Liver (tissue), 9 donors: ENCODE data around the gene ARHGAP5. TPM values are rescaled to one million over a fixed set of nuclear protein-coding genes. Genes with fewer than 3 reads are reported as not detected.

Experiments used
- DNase-seq: peaks from one replicate; pipeline ENCODE4 v3.0.0-alpha.2; 2017; ENCODE audit warnings: low spot score
- H3K27ac ChIP-seq, 2 donors: one replicate each; pipeline ENCODE4 v1.7.0; 2013; ENCODE audit warnings: inconsistent platforms in 2 of 2, low read length in 2 of 2, control low read depth in 1 of 2, low read depth in 1 of 2, mild to moderate bottlenecking in 1 of 2
- H3K27me3 ChIP-seq, 4 donors: one replicate each; pipeline versions ENCODE4 v1.6.1 to v1.7.0; 2013; ENCODE audit warnings: low read length in 3 of 4, inconsistent platforms in 1 of 4, mild to moderate bottlenecking in 1 of 4, moderate library complexity in 1 of 4; ENCODE audit not compliant: control insufficient read depth in 4 of 4, insufficient read depth in 4 of 4
- H3K36me3 ChIP-seq, 4 donors: one replicate each; pipeline versions ENCODE4 v1.6.1 to v1.7.0; 2013; ENCODE audit warnings: low read length in 3 of 4, mild to moderate bottlenecking in 3 of 4, low read depth in 1 of 4, moderate library complexity in 1 of 4; ENCODE audit not compliant: control insufficient read depth in 4 of 4, insufficient read depth in 3 of 4
- H3K4me1 ChIP-seq, 4 donors: one replicate each; pipeline versions ENCODE4 v1.6.1 to v1.7.0; 2013; ENCODE audit warnings: low read length in 3 of 4, mild to moderate bottlenecking in 3 of 4, moderate library complexity in 1 of 4; ENCODE audit not compliant: control insufficient read depth in 4 of 4, insufficient read depth in 4 of 4
- H3K4me3 ChIP-seq, 3 donors: one replicate each; pipeline versions ENCODE4 v1.6.1 to v1.7.0; 2013; ENCODE audit warnings: low read length in 3 of 3, control low read depth in 1 of 3, low read depth in 1 of 3, mild to moderate bottlenecking in 1 of 3
- H3K9ac ChIP-seq, 2 donors: one replicate each; pipeline ENCODE4 v1.7.0; 2013; ENCODE audit warnings: low read length in 2 of 2, mild to moderate bottlenecking in 2 of 2, moderate library complexity in 2 of 2, control low read depth in 1 of 2, low read depth in 1 of 2
- H3K9me3 ChIP-seq, 4 donors: one replicate each; pipeline versions ENCODE4 v1.6.1 to v1.7.0; 2013; ENCODE audit warnings: low read length in 3 of 4; ENCODE audit not compliant: control insufficient read depth in 4 of 4
- ATF3 ChIP-seq: IDR thresholded peaks from 2 replicates; pipeline ENCODE4 v1.6.1; 2016; ENCODE audit warnings: antibody characterized with exemption
- CTCF ChIP-seq: fragments of 150-350 bp; IDR thresholded peaks from 2 replicates; pipeline ENCODE4 v1.5.1; 2017; ENCODE audit warnings: improper control_type of control experiment, low read depth, low read length; ENCODE audit not compliant: missing input control
- EGR1 ChIP-seq, 2 donors: IDR thresholded peaks; 2 replicates each; pipeline ENCODE4 v1.6.1; 2016 to 2018; ENCODE audit warnings: antibody characterized with exemption in 2 of 2, low read depth in 2 of 2
- FOXA1 ChIP-seq: IDR thresholded peaks from 2 replicates; pipeline ENCODE4 v1.6.1; 2016; ENCODE audit warnings: antibody characterized with exemption
- FOXA2 ChIP-seq: IDR thresholded peaks from 2 replicates; pipeline ENCODE4 v1.6.1; 2016; ENCODE audit warnings: antibody characterized with exemption
- GABPA ChIP-seq, 2 donors: IDR thresholded peaks in 1 of 2; conservative IDR thresholded peaks in 1 of 2; 2 replicates each; pipeline ENCODE4 v1.6.1; 2016; ENCODE audit warnings: antibody characterized with exemption in 2 of 2, mild to moderate bottlenecking in 1 of 2, moderate library complexity in 1 of 2
- HNF4A ChIP-seq, 2 donors: conservative IDR thresholded peaks; 2 replicates each; pipeline ENCODE4 v1.6.1; 2016; ENCODE audit warnings: antibody characterized with exemption in 2 of 2, mild to moderate bottlenecking in 2 of 2
- HNF4G ChIP-seq: IDR thresholded peaks from 2 replicates; pipeline ENCODE4 v1.6.1; 2016; ENCODE audit warnings: antibody characterized with exemption
- JUND ChIP-seq, 2 donors: IDR thresholded peaks; 2 replicates each; pipeline ENCODE4 v1.6.1; 2016; ENCODE audit warnings: antibody characterized with exemption in 2 of 2
- MAX ChIP-seq: IDR thresholded peaks from 2 replicates; pipeline ENCODE4 v1.6.1; 2016; ENCODE audit warnings: antibody characterized with exemption
- NR2F2 ChIP-seq: IDR thresholded peaks from 2 replicates; pipeline ENCODE4 v1.6.1; 2016; ENCODE audit warnings: antibody characterized with exemption
- RAD21 ChIP-seq, 2 donors: IDR thresholded peaks; 2 replicates each; pipeline ENCODE4 v1.6.1; 2016; ENCODE audit warnings: antibody characterized with exemption in 2 of 2, mild to moderate bottlenecking in 2 of 2
- REST ChIP-seq: IDR thresholded peaks from 2 replicates; pipeline ENCODE4 v1.6.1; 2016; ENCODE audit warnings: antibody characterized with exemption, mild to moderate bottlenecking
- RXRA ChIP-seq, 2 donors: IDR thresholded peaks; 2 replicates each; pipeline ENCODE4 v1.6.1; 2017 to 2018; ENCODE audit warnings: antibody characterized with exemption in 2 of 2, mild to moderate bottlenecking in 1 of 2
- SP1 ChIP-seq: IDR thresholded peaks from 2 replicates; pipeline ENCODE4 v1.6.1; 2018; ENCODE audit warnings: antibody characterized with exemption, mild to moderate bottlenecking
- TAF1 ChIP-seq: conservative IDR thresholded peaks from 2 replicates; pipeline ENCODE4 v1.6.1; 2016; ENCODE audit warnings: antibody characterized with exemption, mild to moderate bottlenecking
- YY1 ChIP-seq: IDR thresholded peaks from 2 replicates; pipeline ENCODE4 v1.6.1; 2016; ENCODE audit warnings: antibody characterized with exemption, mild to moderate bottlenecking
- WGBS: extraction: QIAGEN DNeasy Blood & Tissue Kit; methylation state at CpG from one replicate; pipeline ENCODE4 v1.1.7; 2013; 5-methylcytosine and 5-hydroxymethylcytosine counted together
- polyA plus RNA-seq, 2 donors: library from polyadenylated mRNA; stranded (reverse) in 1 of 2; unstranded in 1 of 2; fragments of 200-250 nt in 1 of 2; fragments of >200 nt in 1 of 2; fragmentation: Nextera tagmentation in 1 of 2; extraction: Ambion mirVana in 1 of 2; gene quantifications; one replicate each; pipeline versions ENCODE4 v1.2.1 to v1.2.3, GENCODE V29; 2013 to 2015
- total RNA-seq, 2 donors: library from RNA; depleted of rRNA; stranded (reverse); fragments of >200 nt; gene quantifications; one replicate each; pipeline ENCODE4 v1.2.3, GENCODE V29; 2014
- TF ChIP-seq, protein P1 (sequence below): IDR thresholded peaks from 2 replicates; pipeline ENCODE4 v1.6.1; 2016; ENCODE audit warnings: antibody characterized with exemption
- donor health status: healthy.
- donor health status: healthy.
- donor health status: healthy.
- donor health status: healthy.
- donor health status: healthy.

ARHGAP5 gene
- total and polyA plus RNA-seq, 4 donors = 9.6 to 48.7 (median 29.0) TPM

DNA sequence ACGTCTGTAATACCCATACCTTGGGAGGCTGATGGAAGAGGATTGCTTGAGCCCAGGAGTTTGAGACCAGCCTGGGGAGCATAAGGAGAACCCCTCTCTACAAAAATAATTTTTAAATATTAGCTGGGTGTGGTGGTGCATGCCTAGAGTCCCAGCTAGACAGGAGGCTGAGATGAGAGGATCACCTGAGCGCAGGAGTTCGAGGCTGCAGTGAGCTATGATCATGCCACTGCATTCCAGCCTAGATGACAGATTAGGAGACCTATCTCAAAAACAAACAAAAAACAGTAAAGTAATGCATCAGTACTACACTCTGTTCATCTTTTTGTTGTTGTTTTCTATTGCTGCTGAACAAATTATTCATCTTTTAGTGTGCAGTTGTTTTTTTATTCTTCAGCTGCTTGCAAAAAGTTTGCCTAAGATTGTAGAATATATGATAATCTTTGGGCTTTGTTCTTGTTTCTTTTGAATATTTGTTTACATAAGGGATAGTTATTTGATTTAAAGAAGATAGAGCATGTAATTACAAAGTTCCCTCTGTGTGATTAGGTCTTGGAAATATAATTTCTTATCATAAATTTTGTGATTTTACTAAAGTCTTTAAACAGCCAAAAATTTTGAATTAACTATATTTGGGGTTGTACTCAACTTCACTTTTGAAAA is 8.2 kb downstream of the ARHGAP5 start:
- Histone ChIP-seq H3K36me3 (no peaks in the 10 kb centered on the region), H3K27ac (no peak overlapping the region), H3K9ac (no peak overlapping the region), H3K4me3 (no peak overlapping the region), H3K4me1 (peaks cover 7 to 29% (median 15%) of the 10 kb centered on the region in 4 donors), H3K9me3 (no peaks in the 10 kb centered on the region), H3K27me3 (no peaks in the 10 kb centered on the region)
- no peak for DNase-seq
- no peak for TF ChIP-seq FOXA1
- TF ChIP-seq JUND (IDR thresholded peaks at IDR 0.05) = no peak
- no peak for TF ChIP-seq TAF1
- no peak for TF ChIP-seq ATF3
- TF ChIP-seq REST = no peak
- TF ChIP-seq HNF4A (conservative IDR thresholded peaks at IDR 0.05) = no peak
- TF ChIP-seq MAX = no peak
- TF ChIP-seq, protein P1, sequence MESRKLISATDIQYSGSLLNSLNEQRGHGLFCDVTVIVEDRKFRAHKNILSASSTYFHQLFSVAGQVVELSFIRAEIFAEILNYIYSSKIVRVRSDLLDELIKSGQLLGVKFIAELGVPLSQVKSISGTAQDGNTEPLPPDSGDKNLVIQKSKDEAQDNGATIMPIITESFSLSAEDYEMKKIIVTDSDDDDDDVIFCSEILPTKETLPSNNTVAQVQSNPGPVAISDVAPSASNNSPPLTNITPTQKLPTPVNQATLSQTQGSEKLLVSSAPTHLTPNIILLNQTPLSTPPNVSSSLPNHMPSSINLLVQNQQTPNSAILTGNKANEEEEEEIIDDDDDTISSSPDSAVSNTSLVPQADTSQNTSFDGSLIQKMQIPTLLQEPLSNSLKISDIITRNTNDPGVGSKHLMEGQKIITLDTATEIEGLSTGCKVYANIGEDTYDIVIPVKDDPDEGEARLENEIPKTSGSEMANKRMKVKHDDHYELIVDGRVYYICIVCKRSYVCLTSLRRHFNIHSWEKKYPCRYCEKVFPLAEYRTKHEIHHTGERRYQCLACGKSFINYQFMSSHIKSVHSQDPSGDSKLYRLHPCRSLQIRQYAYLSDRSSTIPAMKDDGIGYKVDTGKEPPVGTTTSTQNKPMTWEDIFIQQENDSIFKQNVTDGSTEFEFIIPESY = no peak
- TF ChIP-seq HNF4G = no peak
- no peak for TF ChIP-seq RAD21 (IDR thresholded peaks at IDR 0.05)
- no peak for TF ChIP-seq NR2F2
- no peak for TF ChIP-seq SP1
- TF ChIP-seq CTCF = no peak
- TF ChIP-seq FOXA2 = no peak
- TF ChIP-seq YY1 = no peak
- TF ChIP-seq GABPA (IDR thresholded peaks at IDR 0.05 in 1 of 2, conservative IDR thresholded peaks at IDR 0.05 in 1 of 2) = no peak
- TF ChIP-seq RXRA (IDR thresholded peaks at IDR 0.05) = no peak
- no peak for TF ChIP-seq EGR1 (IDR thresholded peaks at IDR 0.05; ENCODE audit: low read depth in 2 of 2)
- 96% methylated on average over 3 of the region's 3 CpGs for WGBS
